Endothelial cell of umbilical vein (primary cell): ENCODE results near the gene MERTK. TPM values are rescaled to one million over a fixed set of nuclear protein-coding genes. Genes with fewer than 3 reads are reported as not detected.

Source experiments
- BruUV-seq: library from RNA; stranded (reverse); fragments of 400-500 nt; replicated peaks from 2 replicates; lab custom pipeline; 2021; lab: Mats Ljungman, UMichigan
- CTCF ChIA-PET: fragments of 300-600, 350-600 bp; sonication (Branson Sonifier 250); formaldehyde crosslinking; loops from one replicate; lab custom pipeline; 2021; ENCODE audit warnings: antibody characterized with exemption, inconsistent platforms; lab: Charles Lee
- POLR2A ChIA-PET: fragments of 300-600, 350-600 bp; sonication (Branson Sonifier 250); formaldehyde crosslinking; loops from one replicate; lab custom pipeline; 2021; ENCODE audit warnings: antibody characterized with exemption, inconsistent platforms; lab: Charles Lee
- DNase-seq: peaks from one replicate; pipeline ENCODE4 v3.0.0-alpha.2; 2011; ENCODE audit warnings: low read depth, low spot score
- FAIRE-seq: peaks from 2 replicates; lab custom pipeline; 2011; peaks lifted over from hg19 to GRCh38; lab: Jason Lieb, UNC
- H2AFZ ChIP-seq: 2 replicates; pipeline ENCODE4 v1.6.0; 2012; ENCODE audit warnings: low read depth, low read length, control low read depth, inconsistent platforms
- H3K27ac ChIP-seq: 2 replicates; pipeline ENCODE4 v1.5.1; 2011; ENCODE audit warnings: low read depth, mild to moderate bottlenecking, control low read depth, low read length, moderate library complexity; ENCODE audit not compliant: insufficient read depth
- H3K27me3 ChIP-seq, 2 experiments: 2 replicates each; pipeline versions ENCODE4 v1.6.0 to v1.6.1; 2011; ENCODE audit warnings: low read length in 2 of 2, mixed read lengths in 1 of 2; ENCODE audit not compliant: control insufficient read depth in 2 of 2, insufficient read depth in 2 of 2
- H3K36me3 ChIP-seq, 2 experiments: 2 replicates in 1 of 2; 3 replicates in 1 of 2; pipeline ENCODE4 v1.5.1; 2011; ENCODE audit warnings: low read length in 2 of 2, mild to moderate bottlenecking in 1 of 2, moderate library complexity in 1 of 2; ENCODE audit not compliant: control insufficient read depth in 2 of 2, insufficient read depth in 2 of 2; ENCODE audit errors: extremely low read depth in 1 of 2
- H3K4me1 ChIP-seq: 3 replicates; pipeline ENCODE4 v1.5.1; 2011; ENCODE audit warnings: mild to moderate bottlenecking, low read length; ENCODE audit not compliant: control insufficient read depth, insufficient read depth; ENCODE audit errors: extremely low read depth
- H3K4me2 ChIP-seq: 2 replicates; pipeline ENCODE4 v1.6.1; 2011; ENCODE audit warnings: low read length, control low read depth, mixed read lengths; ENCODE audit not compliant: insufficient read depth
- H3K4me3 ChIP-seq, 3 experiments: fragments of 200-600 bp in 1 of 3; sonication (generic), shearing (Covaris generic) in 1 of 3; replicated peaks in 1 of 3; 2 replicates each; pipeline ENCODE4 v1.5.1; 2011 to 2016; ENCODE audit warnings: control low read depth in 3 of 3, low read length in 3 of 3, mild to moderate bottlenecking in 2 of 3, inconsistent platforms in 1 of 3, low read depth in 1 of 3, moderate library complexity in 1 of 3; ENCODE audit not compliant: insufficient read depth in 1 of 3
- H3K79me2 ChIP-seq: 2 replicates; pipeline ENCODE4 v1.6.0; 2012; ENCODE audit warnings: low read length, inconsistent platforms; ENCODE audit not compliant: control insufficient read depth, insufficient read depth
- H3K9ac ChIP-seq: replicated peaks from 2 replicates; pipeline ENCODE3; 2011; ENCODE audit warnings: low read length, control low read depth; ENCODE audit not compliant: insufficient read depth; ENCODE audit errors: extremely low read depth
- H3K9me1 ChIP-seq: replicated peaks from 3 replicates; pipeline ENCODE4 v1.6.0; 2011; ENCODE audit warnings: mild to moderate bottlenecking, low read length; ENCODE audit not compliant: control insufficient read depth, insufficient read depth; ENCODE audit errors: extremely low read depth
- H3K9me3 ChIP-seq: replicated peaks from 2 replicates; pipeline ENCODE4 v1.5.1; 2012; ENCODE audit warnings: low read length, inconsistent platforms; ENCODE audit not compliant: control insufficient read depth, insufficient read depth
- H4K20me1 ChIP-seq: replicated peaks from 2 replicates; pipeline ENCODE3; 2011; ENCODE audit warnings: mild to moderate bottlenecking, low read length; ENCODE audit not compliant: control insufficient read depth, insufficient read depth; ENCODE audit errors: extremely low read depth
- CTCF ChIP-seq, 2 donors: IDR thresholded peaks; 1 replicate in 1 of 2; 2 replicates in 1 of 2; pipeline ENCODE4 v1.5.1; 2011; ENCODE audit warnings: low read length in 2 of 2, mild to moderate bottlenecking in 2 of 2, moderate library complexity in 2 of 2, control low read depth in 1 of 2, inconsistent platforms in 1 of 2, low read depth in 1 of 2; ENCODE audit not compliant: insufficient read depth in 1 of 2; ENCODE audit errors: extremely low read depth in 1 of 2
- EZH2 ChIP-seq: IDR thresholded peaks from 2 replicates; pipeline ENCODE4 v1.6.1; 2012; ENCODE audit warnings: borderline replicate concordance, low read depth, mild to moderate bottlenecking, moderate library complexity, low read length, inconsistent platforms; ENCODE audit not compliant: severe bottlenecking
- FOS ChIP-seq: IDR thresholded peaks from 2 replicates; pipeline ENCODE4 v1.6.1; 2011; ENCODE audit warnings: mild to moderate bottlenecking, low read length, moderate library complexity, borderline replicate concordance; ENCODE audit not compliant: insufficient read depth
- GATA2 ChIP-seq: IDR thresholded peaks from 2 replicates; pipeline ENCODE4 v1.7.0; 2011; ENCODE audit warnings: low read depth, mild to moderate bottlenecking, moderate library complexity, mixed read lengths, low read length; ENCODE audit not compliant: insufficient read length, insufficient read depth
- JUN ChIP-seq: IDR thresholded peaks from 2 replicates; pipeline ENCODE4 v1.6.1; 2011; ENCODE audit warnings: borderline replicate concordance, low read depth; ENCODE audit not compliant: insufficient read length, insufficient read depth
- MYC ChIP-seq: IDR thresholded peaks from one replicate; pipeline ENCODE4 v1.6.1; 2011; ENCODE audit warnings: mild to moderate bottlenecking, low read depth, low read length
- POLR2AphosphoS5 ChIP-seq: IDR thresholded peaks from 2 replicates; pipeline ENCODE4 v1.6.1; 2012; ENCODE audit warnings: low read depth, mild to moderate bottlenecking, control low read depth, low read length, moderate library complexity; ENCODE audit not compliant: insufficient read depth
- dilution Hi-C: fragments of 300-500 bp; cut with MboI; formaldehyde crosslinking; loops from one replicate; pipeline ENCODE4 v1.15.0; 2019; ENCODE audit warnings: low sequenced_read_pairs; ENCODE audit not compliant: extremely low pct_ligation_motif_present
- intact Hi-C: fragments of 100-400 bp; cut with micrococcal nuclease; formaldehyde crosslinking; loops from one replicate; pipeline ENCODE4 v1.10.0; 2022
- polyA plus RNA-seq, 4 experiments: library from polyadenylated mRNA; depleted of rRNA in 3 of 4; stranded (reverse) in 3 of 4; unstranded in 1 of 4; fragments of >200 nt; gene quantifications; 2 replicates each; pipeline versions ENCODE4 v1.2.1 to v1.2.3, GENCODE V29; 2011 to 2012; ENCODE audit warnings: missing spikeins in 1 of 4
- total RNA-seq: library from RNA; stranded (reverse); gene quantifications from 2 replicates; pipeline ENCODE4 v1.2.3, GENCODE V29; 2021

MERTK gene
- total and polyA plus RNA-seq, 2 donors (not counting 3 experiments of a cell fraction or from before 2014, with no cell fraction given): 37.3 to 39.6 TPM

GRCh38 chr2:111967018-111967417 is 68.6 kb downstream of the MERTK start:
- POLR2A ChIA-PET: no interaction called here
- Histone ChIP-seq H3K9me1 (no peaks in the 10 kb centered on the region), H3K79me2 (no peaks in the 10 kb centered on the region), H3K9me3 (no peaks in the 10 kb centered on the region), H4K20me1 (no peaks in the 10 kb centered on the region), H3K4me1 (peaks cover 32% of the 10 kb centered on the region), H3K4me3 (no peak overlapping the region), H3K27ac (peak overlapping the region; percentile 82), H2AFZ (no peak overlapping the region), H3K9ac (no peak overlapping the region), H3K36me3 (peaks cover 2 to 12% of the 10 kb centered on the region in 2 experiments), H3K4me2 (no peak overlapping the region), H3K27me3 (no peaks in the 10 kb centered on the region)
- TSS peak; percentile 50 for BruUV-seq
- CTCF ChIA-PET: interaction anchor here (1.3 to 2.8 kb wide), 4 partner anchors 9 to 67 kb away, joined by 3 to 13 read pairs (median 4); no protein-coding TSS in a partner anchor
- TF ChIP-seq JUN (no peak), FOS (no peak), POLR2AphosphoS5 (no peak), EZH2 (no peak), MYC (no peak), CTCF (IDR thresholded peaks at IDR 0.05; ENCODE audit: extremely low read depth in 1 of 2, insufficient read depth in 1 of 2, low read depth in 1 of 2, low read length in 2 of 2) (no peak), GATA2 (no peak)
- DNase-seq (peak; percentile 20), FAIRE-seq (peak; percentile 40)
- intact Hi-C loops: loop anchor here (2.0 kb wide), 1 partner anchor 66 kb away; no protein-coding TSS in a partner anchor
- dilution Hi-C loops: no loop called here
